Measurements from ENCODE around the gene IL3.
"Not testable (repeated sequence)": the region's sequence is repeated elsewhere in the genome, so short reads cannot be mapped to it uniquely, and the experiment has no call there.

IL3 gene

DNA sequence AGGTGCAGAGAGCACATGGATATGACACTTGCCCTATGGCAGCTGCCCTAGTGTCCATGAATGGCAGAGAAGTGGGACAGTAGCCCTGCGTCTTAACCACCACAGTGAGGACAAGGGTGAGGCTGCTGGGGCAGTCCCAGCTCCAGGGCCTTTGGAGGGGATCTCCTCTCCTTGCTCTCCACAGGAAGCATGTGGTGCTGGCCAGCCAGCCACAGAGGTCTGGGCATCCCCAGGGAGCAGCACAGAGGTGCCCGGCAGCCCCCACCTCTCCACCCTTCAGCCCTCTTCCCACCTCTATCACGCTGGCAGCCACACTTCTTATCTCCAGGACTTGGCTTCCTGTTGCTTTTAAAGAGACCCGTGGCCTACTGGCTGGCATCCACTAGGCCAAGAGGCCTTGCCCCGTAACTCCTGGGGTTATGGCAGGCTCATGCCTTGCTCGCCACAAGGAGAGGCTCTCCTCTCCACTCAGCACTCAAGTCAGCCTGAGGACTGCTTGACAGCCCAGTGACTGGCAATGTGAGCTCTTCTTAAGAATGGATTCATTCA, 35.0 kb downstream of the IL3 start:
- no peak for DNase-seq

- no peak for DNase-seq
Observed at GRCh38 chr5:132096904-132097303, 36.4 kb downstream of the IL3 start.

DNA sequence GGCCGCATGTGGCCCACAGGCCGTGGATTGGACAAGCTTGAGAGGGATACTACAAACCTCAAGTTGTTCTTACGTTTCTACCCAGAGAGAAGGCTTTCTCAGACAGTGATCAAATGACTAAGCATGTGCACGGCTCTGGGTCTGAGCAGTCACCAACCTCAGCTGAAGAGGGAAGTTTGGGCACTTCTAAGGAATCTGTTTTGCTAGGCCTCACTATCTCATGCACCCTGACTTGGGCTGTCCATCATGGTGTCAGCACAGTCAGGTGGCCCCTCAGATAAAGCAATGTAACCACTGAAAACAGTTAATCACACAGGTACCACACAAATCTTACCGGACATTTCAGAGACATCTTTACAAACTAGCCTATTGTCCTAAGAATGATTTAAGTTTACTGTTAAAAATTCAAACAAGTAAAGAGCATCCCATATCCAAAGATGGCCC, 37.7 kb downstream of the IL3 start:
- DNase-seq = no peak

DNA sequence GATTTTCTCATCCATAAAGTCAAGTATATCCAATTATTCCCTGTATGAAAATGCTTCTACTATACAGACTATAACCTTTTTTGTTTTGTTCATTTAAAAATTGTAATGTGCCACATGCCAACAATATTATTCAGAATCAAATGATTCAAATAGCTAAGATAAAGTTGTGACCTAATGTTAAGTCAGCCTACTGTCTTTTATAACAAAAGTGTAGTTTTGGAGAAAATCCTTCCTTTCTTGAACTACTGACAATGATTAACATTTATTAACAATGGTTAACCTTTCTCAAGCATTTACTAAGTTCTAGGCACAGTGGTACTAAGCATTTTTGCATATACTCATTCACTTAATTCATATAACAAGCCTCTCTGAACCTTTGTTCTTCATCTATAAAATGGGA, 38.2 kb downstream of the IL3 start:
- DNase-seq = no peak

DNA sequence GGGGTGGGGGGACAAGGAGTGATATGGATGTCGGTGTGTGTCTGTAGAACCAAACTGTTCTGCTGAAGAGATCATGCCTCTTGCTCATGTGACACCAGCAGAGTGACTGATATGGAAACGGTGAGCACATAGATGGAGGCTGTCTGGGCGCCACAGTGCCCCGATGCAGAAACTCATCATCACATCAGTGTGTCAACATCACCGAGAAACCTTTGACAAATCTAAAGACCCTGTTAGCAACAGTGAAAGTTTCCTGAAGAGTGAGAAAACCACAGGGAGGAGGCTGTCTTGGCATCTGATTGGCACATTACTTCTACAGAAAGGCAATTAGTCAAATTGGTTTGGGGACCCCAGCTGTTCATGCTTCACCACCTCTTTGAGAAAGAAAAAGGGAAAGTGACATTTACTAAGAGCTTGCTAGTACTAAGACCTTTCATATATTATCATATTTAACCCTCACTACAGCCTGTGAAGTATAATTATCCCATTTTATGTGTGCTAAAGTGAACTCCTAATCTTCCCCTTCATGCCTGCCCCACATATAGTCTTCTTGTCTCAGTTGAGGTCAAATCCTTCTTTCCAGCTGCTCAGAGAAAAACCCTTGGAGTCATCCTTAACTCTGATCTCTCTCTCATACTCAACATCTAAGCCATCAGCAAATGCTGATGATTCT, 38.8 kb downstream of the IL3 start:
- DNase-seq = peak; percentile 58

GRCh38 chr5:132099905-132100304, 39.5 kb downstream of the IL3 start:
- no peak for DNase-seq

DNA sequence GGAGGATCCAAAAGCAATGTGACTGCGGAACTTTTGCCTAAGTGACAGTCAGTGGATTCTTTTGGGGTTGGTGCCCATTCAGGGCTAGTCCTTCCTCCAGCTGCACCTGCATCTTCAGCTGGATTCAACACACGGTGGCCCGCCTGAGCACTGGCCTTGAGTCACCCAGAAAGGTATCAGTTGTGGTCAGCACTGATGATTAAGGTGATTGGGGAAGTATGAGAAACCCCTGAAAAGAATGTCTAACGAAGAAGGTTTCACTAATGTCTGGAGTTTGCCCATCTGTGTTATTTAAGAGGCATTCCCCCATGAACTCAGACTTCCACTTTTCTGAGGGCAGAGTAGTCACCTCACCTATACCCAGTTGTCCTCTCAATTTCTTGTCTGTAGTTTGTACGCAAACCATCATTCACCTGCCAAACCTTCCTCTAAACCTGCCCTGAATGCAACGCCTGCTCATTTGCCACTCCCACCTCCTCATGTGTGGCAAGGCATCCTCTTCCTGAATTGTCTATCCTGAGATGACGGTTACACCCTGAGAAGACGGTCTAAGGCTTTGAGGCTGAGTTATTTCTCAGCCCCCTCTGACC, 40.3 kb downstream of the IL3 start:
- DNase-seq = no peak

GRCh38 chr5:132101385-132101880, 41.0 kb downstream of the IL3 start:
- DNase-seq = no peak

- no peak for DNase-seq
Observed at GRCh38 chr5:132102101-132102701, 41.7 kb downstream of the IL3 start.

DNA sequence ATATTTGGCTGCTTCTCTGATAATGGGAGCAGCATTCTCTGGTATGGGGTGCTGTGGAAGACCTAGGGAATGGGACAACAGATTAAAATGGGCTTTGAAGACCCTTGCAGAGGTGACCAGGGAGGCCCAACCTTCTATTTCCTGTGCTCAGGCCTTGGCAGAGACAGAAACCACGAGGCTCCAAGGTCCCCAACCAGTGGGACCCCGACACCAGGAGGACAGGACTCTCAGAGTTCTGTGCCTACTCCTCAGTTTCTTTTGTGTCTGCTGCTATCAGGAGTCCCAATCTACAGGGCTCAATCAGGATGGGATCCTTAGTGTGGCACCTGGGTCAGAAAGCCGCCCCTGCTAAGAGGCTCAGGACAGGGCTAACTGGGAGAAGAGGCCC, 42.5 kb downstream of the IL3 start:
- DNase-seq = no peak

DNA sequence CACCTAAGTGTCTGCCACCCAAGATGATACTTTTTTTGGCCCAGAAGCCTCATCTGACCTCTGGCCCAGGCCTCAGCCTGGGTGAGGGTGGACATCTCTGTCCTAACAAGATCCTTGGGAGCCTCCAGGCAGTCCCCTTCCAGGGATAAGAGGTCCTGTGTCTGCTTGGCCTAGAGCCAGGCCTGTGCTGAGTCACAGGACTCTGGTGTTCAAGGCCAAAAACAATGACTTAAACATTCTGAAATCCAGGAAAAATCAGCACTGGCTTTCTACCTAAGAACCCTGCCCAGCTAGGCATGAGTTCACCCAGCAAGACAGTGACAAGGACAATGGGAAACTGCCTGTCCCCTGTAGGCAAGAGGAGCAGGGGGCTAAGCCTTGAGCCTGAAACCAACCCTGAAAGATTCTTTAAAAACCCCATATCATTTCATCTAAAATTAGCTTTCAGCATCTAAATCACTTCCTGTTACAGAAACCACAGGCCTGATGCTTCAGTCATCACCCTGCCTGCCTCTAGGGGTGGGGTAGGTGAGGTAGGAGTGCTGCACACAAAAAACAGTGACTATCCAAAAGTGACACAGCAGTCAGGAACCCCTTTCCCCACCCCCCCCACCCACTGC, 43.0 kb downstream of the IL3 start:
- peak; percentile 46 for DNase-seq

DNA sequence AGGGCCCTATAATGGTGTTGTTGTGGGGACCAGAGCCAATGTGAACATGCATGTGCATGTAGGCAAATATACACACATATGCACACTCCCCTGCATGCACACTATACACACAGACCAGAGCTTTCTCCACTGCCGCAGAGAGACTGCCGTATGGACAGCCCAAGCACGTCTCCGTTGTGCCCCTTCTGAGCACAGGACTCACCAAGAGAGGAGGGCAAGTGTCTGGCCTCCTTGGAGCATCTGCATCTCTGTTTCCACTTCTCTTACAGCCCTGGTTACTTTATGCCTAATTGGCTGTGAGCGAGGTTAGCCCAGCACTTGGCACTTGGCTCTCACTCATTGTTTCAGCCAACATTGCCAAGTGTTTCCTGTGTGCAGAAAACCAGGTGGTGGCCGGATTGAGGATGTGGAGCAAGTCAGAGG, 43.5 kb downstream of the IL3 start:
- DNase-seq = no peak

DNA sequence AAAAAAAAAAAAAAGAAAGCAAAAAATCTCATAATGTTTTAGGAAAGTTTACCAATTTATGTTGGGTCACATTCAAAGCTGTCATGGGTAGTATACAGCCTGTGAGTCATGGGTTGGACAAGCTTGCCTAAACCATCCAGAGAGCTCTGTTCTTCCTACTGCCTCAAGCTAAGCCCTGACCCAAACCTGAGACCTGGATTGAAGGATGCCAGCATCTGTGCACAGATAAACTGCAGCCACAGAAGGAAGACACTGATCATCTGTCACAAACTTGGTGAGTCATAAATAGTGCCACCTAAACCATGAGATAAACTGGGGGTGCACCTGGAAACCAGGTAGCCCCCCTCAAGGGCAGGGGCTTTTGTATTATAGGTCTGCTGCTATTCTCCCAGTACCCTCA, 44.1 kb downstream of the IL3 start:
- no peak for DNase-seq

DNA sequence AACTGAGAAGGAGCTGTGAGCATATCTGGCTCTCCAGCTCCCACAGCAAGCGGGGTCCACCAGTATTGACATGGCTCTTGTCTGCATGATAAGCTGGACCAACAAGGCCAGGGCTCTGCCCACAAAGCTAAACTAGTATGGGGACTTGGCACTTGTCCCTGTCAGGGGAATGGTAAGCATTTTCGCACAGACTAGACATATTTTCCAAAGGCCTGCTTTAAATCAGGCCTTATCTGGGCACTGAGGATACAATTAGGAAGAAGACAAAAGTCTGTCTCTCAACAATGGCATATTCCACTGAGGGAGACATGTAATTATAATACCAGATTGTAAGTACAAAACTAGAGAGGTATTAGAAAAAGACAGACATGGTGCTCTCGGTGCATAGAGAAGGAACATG, 45.2 kb downstream of the IL3 start:
- no peak for DNase-seq

DNA sequence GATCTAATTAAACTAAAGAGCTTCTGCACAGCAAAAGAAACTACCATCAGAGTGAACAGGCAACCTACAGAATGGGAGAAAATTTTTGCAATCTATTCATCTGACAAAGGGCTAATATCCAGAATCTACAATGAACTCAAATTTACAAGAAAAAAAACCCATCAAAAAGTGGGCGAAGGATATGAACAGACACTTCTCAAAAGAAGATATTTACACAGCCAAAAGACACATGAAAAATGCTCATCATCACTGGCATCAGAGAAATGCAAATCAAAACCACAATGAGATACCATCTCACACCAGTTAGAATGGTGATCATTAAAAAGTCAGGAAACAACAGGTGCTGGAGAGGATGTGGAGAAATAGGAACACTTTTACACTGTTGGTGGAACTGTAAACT, 48.0 kb downstream of the IL3 start:
- not testable (repeated sequence) for DNase-seq

- DNase-seq = not testable (repeated sequence)
Observed at GRCh38 chr5:132108957-132109356, 48.5 kb downstream of the IL3 start.

- DNase-seq = no peak
Observed at GRCh38 chr5:132109494-132110053, 49.1 kb downstream of the IL3 start.

DNA sequence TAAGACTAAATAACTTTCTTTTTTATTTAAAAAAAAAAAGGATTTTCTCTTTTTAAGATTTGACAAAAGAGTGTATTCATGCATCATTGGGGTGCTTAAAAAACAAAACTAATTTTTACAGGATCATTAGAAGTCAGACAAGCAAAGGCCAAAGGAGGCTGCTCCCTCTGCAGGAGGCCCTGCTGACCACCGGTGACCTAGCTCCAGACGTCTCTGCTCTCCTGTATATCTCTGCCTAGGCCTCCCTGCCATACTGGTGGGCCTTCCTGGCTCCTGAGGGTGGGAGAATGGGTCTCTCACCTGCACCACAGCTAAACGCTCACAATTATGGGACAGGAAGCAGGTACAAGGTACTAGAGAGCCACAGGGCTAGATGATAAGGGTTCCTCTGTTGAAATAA, 49.7 kb downstream of the IL3 start:
- no peak for DNase-seq

GRCh38 chr5:132110930-132111329, 50.5 kb downstream of the IL3 start:
- DNase-seq = no peak

DNA sequence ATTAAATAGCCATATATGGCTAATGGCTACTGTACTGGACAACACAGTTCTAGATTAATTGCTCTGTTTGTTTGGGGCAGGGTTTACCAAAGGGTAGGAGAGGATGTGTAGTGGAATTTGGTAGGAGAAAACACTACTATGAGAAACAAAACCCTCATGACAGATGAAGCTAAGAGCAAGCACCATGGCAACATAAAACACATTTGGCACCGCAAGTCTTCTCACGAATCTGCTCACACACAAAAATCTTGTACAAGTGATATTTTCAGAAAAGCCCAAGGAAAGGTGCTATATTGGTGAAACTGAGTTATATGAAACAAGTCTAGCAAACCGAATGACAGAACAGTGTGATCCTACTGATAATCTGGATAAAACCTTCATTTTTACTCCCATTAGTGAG, 51.7 kb downstream of the IL3 start:
- DNase-seq = no peak

All from stimulated activated CD4-positive, alpha-beta T cell treated with anti-CD3 and anti-CD28 coated beads, Interleukin-12 subunit alpha, Interleukin-12 subunit beta, amount 100 ng/mL, for 4 hours (primary cell).